Spleen (tissue), 11 donors: ENCODE data around the gene TXNDC2. TPM values are rescaled to one million over a fixed set of nuclear protein-coding genes. Genes with fewer than 3 reads are reported as not detected.

Experiments used
- DNase-seq: peaks from one replicate; pipeline ENCODE4 v3.0.0-alpha.2; 2020
- H3K27ac ChIP-seq, 8 donors: fragments of 200-600 bp; sonication (generic) in 7 of 8; 1 replicate in 4 of 8; 2 replicates in 4 of 8; pipeline versions ENCODE4 v1.5.0 to v1.8.0; 2016 to 2021; ENCODE audit warnings: inconsistent platforms in 4 of 8, mild to moderate bottlenecking in 4 of 8, moderate library complexity in 1 of 8
- H3K27me3 ChIP-seq, 7 donors: fragments of 200-600 bp; sonication (generic) in 6 of 7; replicated peaks in 1 of 7; 1 replicate in 4 of 7; 2 replicates in 3 of 7; pipeline versions ENCODE4 v1.5.0 to v1.8.0; 2016 to 2021; ENCODE audit warnings: inconsistent platforms in 3 of 7, mild to moderate bottlenecking in 1 of 7
- H3K36me3 ChIP-seq, 6 donors: fragments of 200-600 bp; sonication (generic) in 5 of 6; 1 replicate in 4 of 6; 2 replicates in 2 of 6; pipeline versions ENCODE4 v1.5.0 to v1.8.0; 2016 to 2021; ENCODE audit warnings: inconsistent platforms in 2 of 6
- H3K4me1 ChIP-seq, 6 donors: fragments of 200-600 bp; sonication (generic) in 5 of 6; 1 replicate in 3 of 6; 2 replicates in 3 of 6; pipeline versions ENCODE4 v1.5.0 to v1.8.0; 2016 to 2021; ENCODE audit warnings: inconsistent platforms in 3 of 6
- H3K4me3 ChIP-seq, 8 donors: fragments of 200-600 bp; sonication (generic) in 7 of 8; 1 replicate in 4 of 8; 2 replicates in 4 of 8; pipeline versions ENCODE4 v1.5.0 to v1.8.0; 2016 to 2021; ENCODE audit warnings: inconsistent platforms in 4 of 8, mild to moderate bottlenecking in 4 of 8, moderate library complexity in 2 of 8
- H3K9me3 ChIP-seq, 8 donors: fragments of 200-600 bp; sonication (generic) in 7 of 8; 1 replicate in 4 of 8; 2 replicates in 4 of 8; pipeline versions ENCODE4 v1.5.0 to v1.8.0; 2016 to 2021; ENCODE audit warnings: inconsistent platforms in 4 of 8
- CTCF ChIP-seq, 11 experiments: fragments of 200-600 bp in 7 of 11; fragments of 450-650 bp in 4 of 11; sonication (generic) in 4 of 11; IDR thresholded peaks in 8 of 11; conservative IDR thresholded peaks in 3 of 11; 1 replicate in 7 of 11; 2 replicates in 4 of 11; pipeline versions ENCODE4 v1.4.0 to v1.8.0; 2016 to 2021; ENCODE audit warnings: antibody characterized with exemption in 11 of 11, inconsistent platforms in 4 of 11, mild to moderate bottlenecking in 1 of 11
- POLR2A ChIP-seq, 3 donors: fragments of 450-650 bp; IDR thresholded peaks; one replicate each; pipeline ENCODE4 v1.5.1; 2017; ENCODE audit warnings: antibody characterized with exemption in 3 of 3, mild to moderate bottlenecking in 1 of 3
- POLR2AphosphoS5 ChIP-seq, 3 donors: sonication (generic); formaldehyde crosslinking; IDR thresholded peaks; one replicate each; pipeline ENCODE4 v1.5.1; 2017; ENCODE audit warnings: antibody characterized with exemption in 3 of 3
- WGBS, 5 donors: extraction: QIAGEN DNeasy Blood & Tissue Kit in 3 of 5; methylation state at CpG; one replicate each; pipeline versions ENCODE4 v1.1.5 to v1.1.7; 2013 to 2018; 5-methylcytosine and 5-hydroxymethylcytosine counted together
- intact Hi-C: fragments of 100-400 bp; cut with DNase I; formaldehyde crosslinking; loops from one replicate; pipeline ENCODE4 v1.15.0; 2023; ENCODE audit warnings: low total_unique reads
- polyA plus RNA-seq, 3 donors: library from polyadenylated mRNA; stranded (reverse); fragments of 200-250 nt; gene quantifications; one replicate each; pipeline ENCODE4 v1.2.1, GENCODE V29; 2013
- total RNA-seq, 7 donors: library from RNA; depleted of rRNA in 3 of 7; stranded (reverse); fragments of >200 nt in 3 of 7; fragmentation: NEBNext Ultra II Directional in 4 of 7; extraction: Animal tissue kit (Norgen Biotek cat#: 25700) in 4 of 7; gene quantifications; one replicate each; pipeline versions ENCODE4 v1.1.0 to v1.2.1, GENCODE V29; 2016 to 2021
- donor health status: healthy with polysubstance abuse.
- donor health status: DM: no; HTN: no; CAD: no; lungs with moderate emphysema.
- donor health status: DM: no; HTN: no; CAD: no.
- donor health status: Bipolar disorder and iron deficiency.
- donor health status: healthy.
- donor health status: DM: no; HTN: no; CAD: no.
- donor health status: DM: yes; HTN: yes; CAD: no.

The TXNDC2 gene
- total and polyA plus RNA-seq, 10 donors: 0.03 to 0.93 (median 0.41) TPM; not detected in 4

DNA sequence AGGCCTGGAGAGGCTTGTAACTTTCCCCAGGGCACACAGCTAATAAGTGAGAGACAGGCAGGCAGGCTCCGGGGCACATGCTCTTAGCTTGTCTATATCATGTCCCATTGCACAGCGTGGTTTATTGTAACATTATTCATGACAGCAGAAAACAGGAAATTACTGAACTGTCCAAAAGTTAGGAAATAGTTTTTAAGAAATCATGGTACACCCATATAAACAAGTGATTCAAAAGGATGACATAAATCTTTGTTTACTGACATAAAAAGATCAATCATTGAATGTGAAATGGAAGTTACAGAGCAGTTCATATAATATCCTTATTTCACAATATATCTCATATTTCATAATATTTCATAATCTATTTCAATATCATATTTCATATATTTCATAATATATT lies 34.3 kb upstream of the TXNDC2 start:
- Histone ChIP-seq H3K27me3 (no peaks in the 10 kb centered on the region), H3K4me3 (peak overlapping the region in 2 of 8 donors; percentile 21 to 23), H3K4me1 (peaks cover 3 to 74% (median 31%) of the 10 kb centered on the region in 6 donors), H3K9me3 (no peaks in the 10 kb centered on the region), H3K27ac (peak overlapping the region in 7 of 8 donors; percentile 18 to 86 (median 77)), H3K36me3 (peaks cover 0 to 18% (median 0%) of the 10 kb centered on the region in 6 donors)
- peak; percentile 81 for DNase-seq
- 41 to 76% (median 53%) methylated on average over 2 of the region's 2 CpGs for WGBS, 5 donors
- intact Hi-C loops: no loop called here
- TF ChIP-seq POLR2AphosphoS5 (IDR thresholded peaks at IDR 0.05) (peak in 1 of 3 donors; percentile 71), CTCF (IDR thresholded peaks at IDR 0.05 in 8 of 11, conservative IDR thresholded peaks at IDR 0.05 in 3 of 11) (no peak)

GRCh38 chr18:9852266-9853081 lies 33.3 kb upstream of the TXNDC2 start:
- Histone ChIP-seq H3K4me3 (no peak overlapping the region), H3K27ac (peak overlapping the region in 4 of 8 donors; percentile 19 to 86 (median 60)), H3K4me1 (peaks cover 0 to 73% (median 27%) of the 10 kb centered on the region in 6 donors), H3K27me3 (no peaks in the 10 kb centered on the region), H3K9me3 (no peaks in the 10 kb centered on the region), H3K36me3 (peaks cover 0 to 8% (median 0%) of the 10 kb centered on the region in 6 donors)
- 85 to 96% (median 92%) methylated on average over 5 of the region's 5 CpGs for WGBS, 5 donors
- intact Hi-C loops: no loop called here
- no peak for DNase-seq
- no peak for TF ChIP-seq CTCF (IDR thresholded peaks at IDR 0.05 in 8 of 11, conservative IDR thresholded peaks at IDR 0.05 in 3 of 11)
- TF ChIP-seq POLR2A (IDR thresholded peaks at IDR 0.05): no peak
- TF ChIP-seq POLR2AphosphoS5 (IDR thresholded peaks at IDR 0.05): no peak

DNA sequence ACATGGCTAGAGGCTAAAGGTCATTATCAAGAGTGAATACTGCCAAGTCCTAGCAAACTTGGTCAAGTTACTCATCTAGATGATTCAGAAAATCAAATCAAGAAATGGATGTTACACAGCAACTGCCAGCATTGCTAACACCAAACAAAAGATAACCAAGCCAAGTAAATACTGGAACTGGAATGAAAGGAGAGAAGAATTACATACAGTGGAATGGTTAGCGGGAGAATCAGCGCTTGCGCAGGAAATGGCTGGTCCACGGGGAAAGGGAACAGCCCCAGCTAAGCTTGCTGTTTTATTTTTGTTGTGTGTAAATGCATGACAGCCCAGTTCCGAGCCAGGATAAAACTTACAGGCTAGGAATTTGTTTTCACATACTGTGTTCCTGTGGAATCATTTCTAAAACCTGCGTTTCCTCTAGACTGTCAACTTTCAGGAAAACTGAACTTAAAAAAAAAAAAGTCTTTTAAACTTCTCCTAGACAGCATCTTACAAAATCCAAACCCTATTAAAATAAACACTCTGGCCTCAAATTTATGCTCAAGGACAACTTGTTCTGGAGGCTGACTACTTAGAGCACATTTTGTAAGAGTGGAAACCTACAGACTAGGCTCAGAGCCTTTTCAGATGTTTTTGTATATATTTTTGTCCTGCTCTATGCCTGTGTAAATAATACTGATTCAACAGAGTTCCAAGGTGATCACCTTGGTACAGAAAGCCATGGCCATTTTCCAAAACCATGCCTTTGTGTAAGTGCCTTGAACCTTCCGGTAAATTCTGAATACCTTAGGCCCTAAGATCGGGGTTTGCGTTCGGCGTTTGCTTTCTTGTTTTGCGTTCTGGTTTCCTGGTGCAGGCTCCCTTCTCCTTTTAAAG lies 30.7 kb upstream of the TXNDC2 start:
- peaks cover 0 to 18% (median 0%) of the 10 kb centered on the region in 6 donors for H3K36me3 ChIP-seq
- peak overlapping the region in 7 of 8 donors; percentile 48 to 86 (median 77) for H3K27ac ChIP-seq
- intact Hi-C loops: no loop called here
- no peak for DNase-seq
- no peaks in the 10 kb centered on the region for H3K27me3 ChIP-seq
- TF ChIP-seq POLR2A (IDR thresholded peaks at IDR 0.05) (no peak), CTCF (IDR thresholded peaks at IDR 0.05 in 8 of 11, conservative IDR thresholded peaks at IDR 0.05 in 3 of 11) (no peak), POLR2AphosphoS5 (IDR thresholded peaks at IDR 0.05) (no peak)
- 70 to 88% (median 80%) methylated on average over 12 of the region's 12 CpGs for WGBS, 5 donors
- H3K4me1 ChIP-seq: peaks cover 0 to 51% (median 21%) of the 10 kb centered on the region in 6 donors
- H3K4me3 ChIP-seq: peak overlapping the region in 1 of 8 donors; percentile 9
- H3K9me3 ChIP-seq: no peaks in the 10 kb centered on the region
